HG03039 (cell line): ENCODE results near the gene THOP1.

Experiments
- ATAC-seq: cut with Tn5 transposase; IDR thresholded peaks from one replicate; pipeline ENCODE4 v1.9.1; 2021; ENCODE audit warnings: mild to moderate bottlenecking, moderate library complexity; ENCODE audit not compliant: unreplicated experiment

Gene THOP1

GRCh38 chr19:2802826-2803225, 17.5 kb downstream of the THOP1 start:
- ATAC-seq, result no peak

DNA sequence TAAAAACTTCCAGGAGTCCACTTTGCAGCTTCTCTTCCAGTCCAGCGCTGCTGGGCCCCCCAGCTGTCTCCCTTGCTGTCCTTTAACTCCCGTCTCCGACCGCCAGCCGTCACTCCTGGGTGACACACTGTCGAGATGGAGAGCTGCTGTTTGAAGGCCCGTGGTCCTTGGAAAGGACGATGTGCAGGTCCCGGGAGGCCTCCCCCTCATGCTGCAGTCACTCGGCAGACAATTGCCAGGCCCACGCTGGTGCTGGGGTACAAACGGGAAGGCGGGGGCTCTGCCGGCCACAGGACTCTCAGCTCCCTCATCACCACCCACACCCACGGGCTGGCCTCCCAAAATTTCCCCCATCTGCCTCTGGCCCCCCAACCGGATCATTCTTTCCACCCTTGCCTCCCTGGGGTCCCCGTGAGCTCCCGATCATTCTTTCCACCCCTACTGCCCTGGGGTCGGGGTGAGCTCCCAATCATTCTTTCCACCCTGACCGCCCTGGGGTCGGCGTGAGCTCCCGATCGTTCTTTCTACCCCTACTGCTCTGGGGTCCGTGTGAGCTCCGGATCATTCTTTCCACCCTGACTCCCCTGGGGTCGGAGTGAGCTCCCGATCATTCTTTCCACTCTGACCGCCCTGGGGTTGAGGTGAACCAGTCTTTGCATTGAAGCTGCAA, 18.3 kb downstream of the THOP1 start:
- ATAC-seq, result no peak

DNA sequence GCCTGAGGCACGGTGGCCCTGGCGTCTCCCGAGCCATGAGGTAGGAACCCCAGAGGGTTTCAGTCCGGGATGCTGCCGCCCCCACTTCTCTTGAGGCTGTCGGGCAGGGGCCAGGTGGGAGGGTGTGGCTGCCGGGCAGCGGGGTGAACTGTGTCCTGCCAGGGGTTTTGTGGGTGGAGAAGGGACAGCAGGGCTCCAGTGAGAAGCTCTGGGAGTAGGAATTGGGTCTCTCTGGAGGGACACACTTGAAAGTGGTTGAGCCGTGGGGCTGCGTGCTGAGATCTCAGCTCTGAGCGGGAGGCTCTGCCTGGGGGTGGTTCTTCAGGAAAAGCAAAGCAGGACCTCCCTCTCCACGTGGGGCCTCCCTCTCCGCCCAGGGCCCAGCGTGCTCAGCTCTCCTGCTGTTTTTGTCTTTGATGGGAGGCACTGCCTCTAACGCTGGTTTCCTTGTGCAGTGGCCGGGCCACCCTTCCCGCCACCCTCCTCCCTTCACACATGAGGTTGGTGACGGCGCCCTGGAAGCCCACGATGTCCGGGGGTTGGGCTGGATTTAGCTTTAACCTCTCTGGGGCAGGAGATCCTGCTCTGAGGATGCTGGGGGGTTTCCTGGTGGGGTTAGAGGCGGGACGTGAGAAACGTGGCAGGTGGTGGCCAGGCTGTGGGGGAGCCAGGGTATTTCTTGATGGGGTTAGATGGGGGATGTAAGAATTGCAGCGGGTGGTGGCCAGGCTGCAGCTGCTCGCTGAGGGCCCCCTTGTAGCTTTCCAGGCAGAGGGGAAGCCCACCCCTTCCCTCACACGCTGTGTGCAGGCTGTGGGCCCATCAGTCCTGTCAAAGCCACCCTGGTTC, 19.1 kb downstream of the THOP1 start:
- no peak for ATAC-seq

DNA sequence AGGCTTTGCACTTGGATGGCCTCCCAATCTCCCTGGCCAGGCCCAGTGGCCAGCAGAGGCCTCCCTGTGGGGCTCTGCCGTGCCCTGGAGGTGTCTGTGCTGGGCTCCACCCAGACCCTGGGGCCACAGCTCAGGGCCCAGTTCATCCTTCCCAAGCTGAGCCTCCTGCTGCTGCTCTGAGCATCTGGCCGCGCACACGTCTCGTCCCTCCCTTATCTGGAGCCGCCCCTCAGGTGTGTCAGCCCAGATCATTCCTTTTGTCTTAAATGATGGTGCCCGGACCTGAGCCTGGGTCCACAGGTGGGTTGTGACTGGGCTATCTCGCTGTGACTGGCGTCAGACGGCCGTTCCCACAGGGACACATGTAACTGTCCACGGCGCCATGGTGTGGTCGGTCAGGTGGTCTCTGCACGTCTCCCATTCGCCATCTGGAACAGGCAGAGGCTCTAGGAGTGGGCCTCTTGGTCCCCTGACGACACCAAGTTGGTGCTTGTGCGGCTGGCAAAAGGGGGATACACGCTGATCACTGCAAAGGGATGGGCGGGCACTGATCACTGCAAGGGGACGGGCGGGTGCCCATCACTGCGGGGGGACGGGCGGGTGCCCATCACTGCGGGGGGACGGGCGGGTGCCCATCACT, 20.1 kb downstream of the THOP1 start:
- ATAC-seq, result no peak

DNA sequence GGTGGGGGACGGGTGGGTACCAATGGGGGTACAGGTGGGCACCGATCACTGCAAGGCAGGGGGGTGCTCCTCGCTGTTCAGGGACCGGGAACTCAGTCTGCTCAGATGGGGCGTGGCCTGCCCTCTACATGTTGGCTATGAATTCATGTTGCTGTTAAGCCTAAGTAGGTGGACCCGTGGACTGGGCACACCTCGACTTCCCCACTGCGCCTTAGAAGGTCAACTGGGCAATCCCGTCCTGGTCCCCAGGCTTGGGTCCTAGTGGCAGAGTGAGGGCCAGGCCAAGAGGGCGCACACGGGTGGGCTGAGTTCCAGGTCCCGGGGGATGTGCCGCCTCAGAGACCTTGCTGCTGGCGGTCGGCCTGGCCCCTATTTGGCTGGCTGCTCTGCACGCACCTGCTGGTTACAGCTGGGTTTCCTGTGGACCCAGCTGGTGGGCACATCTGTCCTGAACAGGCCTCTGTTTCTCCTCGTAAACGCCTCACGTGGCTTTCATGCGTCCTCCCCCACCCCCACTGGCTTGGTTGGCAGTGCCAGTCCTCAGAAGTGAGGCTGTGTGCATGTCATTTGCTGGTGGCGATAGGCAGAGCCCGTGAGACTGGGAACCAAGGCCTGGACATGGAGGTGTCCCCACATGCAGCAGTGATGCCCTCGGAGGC, 20.8 kb downstream of the THOP1 start:
- no peak for ATAC-seq

GRCh38 chr19:2806736-2807378, 21.6 kb downstream of the THOP1 start:
- ATAC-seq, result no peak

DNA sequence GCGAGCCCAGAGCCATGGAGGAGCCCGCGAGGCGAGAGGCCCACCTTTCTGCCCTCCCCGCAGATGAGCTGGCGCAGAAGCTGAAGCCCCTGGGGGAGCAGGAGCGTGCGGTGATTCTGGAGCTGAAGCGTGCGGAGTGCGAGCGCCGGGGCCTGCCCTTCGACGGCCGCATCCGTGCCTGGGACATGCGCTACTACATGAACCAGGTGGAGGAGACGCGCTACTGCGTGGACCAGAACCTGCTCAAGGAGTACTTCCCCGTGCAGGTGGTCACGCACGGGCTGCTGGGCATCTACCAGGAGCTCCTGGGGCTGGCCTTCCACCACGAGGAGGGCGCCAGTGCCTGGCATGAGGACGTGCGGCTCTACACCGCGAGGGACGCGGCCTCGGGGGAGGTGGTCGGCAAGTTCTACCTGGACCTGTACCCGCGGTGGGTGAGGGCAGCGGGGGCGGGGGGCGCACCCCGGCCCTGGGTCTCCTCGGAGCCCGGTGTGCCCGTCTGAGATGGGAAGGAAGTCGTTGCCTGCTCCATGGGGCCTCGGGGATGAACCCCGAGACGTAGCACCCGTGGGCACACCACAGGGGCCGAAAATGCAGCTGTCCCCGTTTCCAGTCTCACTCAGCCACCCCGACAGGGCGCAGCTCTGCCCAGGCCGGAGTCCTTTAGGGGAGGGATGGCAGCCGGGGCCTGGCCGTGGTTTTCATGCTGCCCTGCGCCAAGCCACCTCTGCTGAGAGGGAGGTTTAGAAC, 22.3 kb downstream of the THOP1 start:
- no peak for ATAC-seq

DNA sequence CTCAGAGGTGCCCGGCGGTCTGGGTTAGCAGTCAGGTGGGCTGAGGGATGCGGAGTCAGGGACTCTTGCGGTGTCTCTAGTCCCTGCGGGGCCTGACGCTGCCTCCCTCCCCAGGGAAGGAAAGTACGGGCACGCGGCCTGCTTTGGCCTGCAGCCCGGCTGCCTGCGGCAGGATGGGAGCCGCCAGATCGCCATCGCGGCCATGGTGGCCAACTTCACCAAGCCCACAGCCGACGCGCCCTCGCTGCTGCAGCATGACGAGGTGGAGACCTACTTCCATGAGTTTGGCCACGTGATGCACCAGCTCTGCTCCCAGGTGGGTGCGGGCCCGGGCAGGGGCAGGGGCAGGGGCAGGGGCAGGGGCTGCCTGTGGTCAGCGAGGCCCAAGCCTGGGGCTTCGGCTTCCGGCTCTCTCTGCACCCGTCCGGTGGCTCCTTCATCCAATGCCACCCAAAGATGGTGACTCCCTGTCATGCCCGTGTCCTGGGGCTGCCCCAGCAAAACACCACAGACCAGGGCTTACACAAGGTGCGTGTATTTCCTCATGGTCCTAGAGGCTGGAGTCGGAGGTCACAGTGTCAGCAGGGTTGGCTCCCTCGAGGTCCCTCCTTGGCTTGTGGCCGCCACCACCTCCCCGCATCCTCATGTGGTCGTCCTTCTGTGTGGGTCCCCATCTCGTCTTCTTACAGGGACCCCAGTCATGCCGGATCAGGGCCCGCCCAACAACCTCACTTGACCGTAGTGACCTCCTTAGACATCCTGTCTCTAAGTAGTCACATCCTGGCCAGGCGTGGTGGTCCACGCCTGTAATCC, 23.0 kb downstream of the THOP1 start:
- ATAC-seq, result no peak

- no peak for ATAC-seq
These were observed 24.3 kb downstream of the THOP1 start for GRCh38 chr19:2809387-2810140.

DNA sequence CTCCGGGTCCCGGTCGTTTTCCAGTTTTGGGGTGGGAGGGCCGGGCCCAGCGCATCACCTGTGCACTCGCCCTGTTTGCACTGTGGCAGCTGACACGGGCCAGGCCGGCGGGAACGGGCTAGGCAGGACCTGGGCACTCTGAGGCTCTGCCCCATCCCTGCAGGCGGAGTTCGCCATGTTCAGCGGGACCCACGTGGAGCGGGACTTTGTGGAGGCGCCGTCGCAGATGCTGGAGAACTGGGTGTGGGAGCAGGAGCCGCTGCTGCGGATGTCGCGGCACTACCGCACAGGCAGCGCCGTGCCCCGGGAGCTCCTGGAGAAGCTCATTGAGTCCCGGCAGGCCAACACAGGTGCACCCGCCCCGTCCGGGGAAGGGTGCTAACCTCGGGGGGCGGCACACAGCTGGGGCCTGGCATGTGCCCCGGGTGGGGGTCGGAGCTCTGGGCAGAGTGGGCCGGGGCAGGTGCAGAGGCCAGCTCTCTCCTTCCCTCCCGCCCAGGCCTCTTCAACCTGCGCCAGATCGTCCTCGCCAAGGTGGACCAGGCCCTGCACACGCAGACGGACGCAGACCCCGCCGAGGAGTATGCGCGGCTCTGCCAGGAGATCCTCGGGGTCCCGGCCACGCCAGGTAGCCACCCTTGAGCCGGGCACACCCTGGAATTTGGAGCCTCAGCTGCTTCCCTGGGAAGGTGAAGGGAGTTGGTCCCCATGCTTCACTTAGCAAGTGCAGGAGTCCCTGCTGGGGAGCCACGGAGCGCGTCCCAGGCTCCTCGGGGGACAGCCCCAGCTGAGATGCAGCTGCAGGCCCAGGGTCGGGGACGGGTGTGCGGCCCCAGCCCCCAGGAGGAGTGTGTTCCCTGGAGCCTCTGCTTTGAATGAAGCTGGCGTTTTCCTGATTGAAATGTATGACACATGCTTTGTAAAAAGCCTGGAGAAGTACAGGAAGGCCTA, 25.1 kb downstream of the THOP1 start:
- no peak for ATAC-seq

DNA sequence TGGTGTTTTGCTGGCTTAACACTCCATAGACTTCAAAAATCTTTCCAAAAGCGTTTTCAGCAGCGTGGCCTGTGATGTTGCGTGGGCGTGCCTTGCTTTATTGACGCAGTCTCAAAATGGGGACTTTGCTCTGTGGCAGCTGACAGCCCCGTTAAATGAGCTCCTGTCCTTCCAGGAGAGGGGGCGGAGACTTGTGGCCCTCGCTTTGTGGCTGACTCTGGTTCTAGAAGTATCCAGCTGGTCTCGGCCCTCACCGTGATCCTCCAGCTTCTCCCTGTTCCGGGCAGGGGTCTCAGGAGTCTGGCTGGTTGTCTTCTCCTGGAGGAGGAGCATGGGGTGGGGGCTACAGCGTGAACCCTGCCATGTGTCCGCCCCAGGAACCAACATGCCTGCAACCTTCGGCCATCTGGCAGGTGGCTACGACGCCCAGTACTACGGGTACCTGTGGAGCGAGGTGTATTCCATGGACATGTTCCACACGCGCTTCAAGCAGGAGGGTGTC, 26.0 kb downstream of the THOP1 start:
- no peak for ATAC-seq

GRCh38 chr19:2811735-2812413, 26.6 kb downstream of the THOP1 start:
- ATAC-seq, result no peak

- ATAC-seq, result no peak
These were observed 27.3 kb downstream of the THOP1 start for GRCh38 chr19:2812414-2813234.

- ATAC-seq, result no peak
These were observed 28.2 kb downstream of the THOP1 start for GRCh38 chr19:2813235-2814160.

DNA sequence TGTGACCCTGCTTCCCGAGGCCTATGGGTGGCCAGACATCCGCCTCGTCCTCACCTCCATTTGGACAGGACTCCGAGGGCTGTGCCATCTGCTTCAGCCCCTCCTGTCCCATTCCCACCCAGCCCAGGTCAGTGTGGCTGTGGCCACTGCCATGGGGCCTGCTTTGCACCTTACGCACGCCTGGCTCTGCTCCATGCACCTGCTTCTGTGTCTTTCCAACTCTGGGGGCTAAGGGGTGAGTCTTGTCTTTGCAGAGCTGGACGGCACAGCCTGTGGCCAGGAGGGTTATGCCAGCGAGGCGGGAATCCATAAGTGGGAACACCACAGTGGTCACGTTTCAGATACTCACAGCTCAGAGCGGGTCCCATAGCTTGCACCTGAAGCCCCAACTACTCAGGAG, 29.1 kb downstream of the THOP1 start:
- ATAC-seq, result no peak
